HG02759 (cell line): ENCODE results near the gene AMPD3.

Experiments
- ATAC-seq: cut with Tn5 transposase; IDR thresholded peaks from one replicate; pipeline ENCODE4 v1.9.1; 2021; ENCODE audit warnings: mild to moderate bottlenecking, moderate library complexity; ENCODE audit not compliant: unreplicated experiment

The AMPD3 gene

DNA sequence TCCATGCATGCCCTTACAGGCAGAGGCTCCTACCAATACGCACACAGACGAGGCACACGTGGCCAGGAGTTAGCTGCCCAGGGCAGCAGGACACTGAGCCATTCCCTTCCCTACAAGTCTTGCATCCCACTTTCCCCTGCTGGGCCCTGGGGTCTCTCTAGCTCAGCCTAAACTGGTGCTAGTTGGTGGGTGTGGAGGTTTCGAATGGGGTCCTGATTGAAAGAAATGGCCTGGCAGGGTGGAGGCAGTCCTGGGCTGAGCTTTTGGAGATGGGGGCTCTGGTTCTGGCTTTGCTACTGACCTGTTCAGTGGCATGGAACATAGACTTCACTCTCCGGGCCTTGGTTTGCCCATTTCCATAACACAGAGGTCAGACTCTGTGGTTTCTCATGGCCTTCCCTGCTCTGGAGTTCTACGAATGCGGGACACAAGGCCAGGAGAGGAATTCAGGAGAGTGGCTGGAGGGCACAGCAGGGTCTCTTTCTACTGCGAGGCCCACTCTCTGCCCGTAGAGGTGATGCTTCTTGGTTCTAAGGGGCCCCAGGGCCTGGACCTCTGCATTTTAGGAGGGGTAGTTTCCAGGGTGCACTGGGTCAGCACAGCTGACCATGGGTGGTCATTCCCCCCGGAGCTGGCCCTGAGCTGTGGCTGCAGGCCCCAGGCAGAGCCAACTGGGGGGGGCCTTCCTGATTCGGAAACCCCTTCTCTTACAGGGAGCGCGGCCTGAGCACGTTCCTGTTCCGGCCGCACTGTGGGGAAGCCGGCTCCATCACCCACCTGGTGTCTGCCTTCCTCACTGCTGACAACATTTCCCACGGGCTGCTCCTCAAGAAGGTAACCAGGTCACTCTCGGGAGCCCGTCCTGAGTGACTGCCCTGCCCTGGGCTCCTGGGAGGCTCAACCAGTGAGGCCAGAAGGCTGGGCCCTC, 46.0 kb downstream of the AMPD3 start:
- ATAC-seq: no peak

DNA sequence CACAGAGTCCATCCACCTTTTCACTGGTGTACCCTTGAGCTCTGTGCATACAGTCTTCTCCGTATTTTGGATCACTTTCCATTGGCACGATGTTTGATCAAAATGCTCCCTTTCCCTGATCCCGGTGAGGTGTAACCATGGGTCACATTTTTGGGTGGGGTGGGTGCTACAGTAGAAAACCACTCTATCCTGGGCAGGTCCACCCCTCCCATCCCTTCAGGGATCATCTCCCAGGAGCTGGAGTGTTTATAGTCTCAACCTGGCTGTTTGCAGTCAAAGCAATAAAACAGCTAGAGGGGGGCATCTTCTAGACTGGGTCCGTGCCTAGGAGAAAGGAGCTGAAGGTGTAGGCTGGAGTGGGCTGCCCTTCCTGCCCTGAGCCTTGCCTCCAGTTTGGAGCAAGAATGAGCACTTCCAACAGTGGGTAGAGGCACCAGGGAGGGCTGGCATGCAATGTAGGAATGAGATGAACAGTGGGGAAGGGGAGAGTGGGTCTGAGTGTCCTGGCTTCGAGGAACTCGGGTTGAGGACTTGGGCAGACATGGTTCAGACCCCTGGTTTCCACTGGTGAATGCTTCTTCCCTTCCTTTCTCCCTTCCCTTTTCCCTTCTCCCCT, 47.1 kb downstream of the AMPD3 start:
- ATAC-seq: no peak

DNA sequence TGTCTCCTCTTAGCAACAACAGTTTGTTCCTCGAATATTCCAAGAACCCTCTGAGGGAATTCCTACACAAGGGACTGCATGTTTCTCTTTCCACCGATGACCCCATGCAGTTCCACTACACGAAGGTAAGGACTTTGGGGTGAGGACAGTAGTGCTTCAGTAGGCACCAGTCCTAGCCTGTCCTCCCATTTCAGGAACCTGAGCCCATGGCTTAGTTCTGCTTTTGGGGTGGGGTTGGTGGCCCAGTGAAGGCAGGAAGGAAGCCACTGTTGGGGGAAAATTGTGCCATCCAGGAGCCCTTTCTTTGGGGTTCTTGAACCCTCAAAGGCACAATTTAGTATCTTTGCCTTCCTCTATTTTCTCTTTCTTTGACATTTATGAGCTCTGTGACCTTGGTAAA, 47.7 kb downstream of the AMPD3 start:
- no peak for ATAC-seq

DNA sequence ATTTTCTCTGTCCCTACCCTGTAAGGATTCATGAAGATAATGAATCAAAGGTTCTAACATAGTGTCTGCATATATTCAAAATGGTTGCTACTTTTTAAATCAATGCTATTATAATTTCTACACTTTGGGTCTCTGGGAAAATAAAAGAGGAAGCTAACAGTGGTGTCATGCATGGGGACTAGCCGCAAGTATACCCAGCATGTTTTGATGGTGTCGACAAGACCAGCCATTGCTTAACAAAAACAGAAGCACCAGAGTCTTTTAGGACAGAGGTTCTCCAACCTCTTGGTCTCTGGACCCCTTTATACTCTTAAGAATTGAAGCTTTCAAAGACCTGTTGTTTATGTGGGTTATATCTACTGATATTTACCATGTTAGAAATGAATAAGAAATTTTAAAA, 48.2 kb downstream of the AMPD3 start:
- ATAC-seq: no peak

DNA sequence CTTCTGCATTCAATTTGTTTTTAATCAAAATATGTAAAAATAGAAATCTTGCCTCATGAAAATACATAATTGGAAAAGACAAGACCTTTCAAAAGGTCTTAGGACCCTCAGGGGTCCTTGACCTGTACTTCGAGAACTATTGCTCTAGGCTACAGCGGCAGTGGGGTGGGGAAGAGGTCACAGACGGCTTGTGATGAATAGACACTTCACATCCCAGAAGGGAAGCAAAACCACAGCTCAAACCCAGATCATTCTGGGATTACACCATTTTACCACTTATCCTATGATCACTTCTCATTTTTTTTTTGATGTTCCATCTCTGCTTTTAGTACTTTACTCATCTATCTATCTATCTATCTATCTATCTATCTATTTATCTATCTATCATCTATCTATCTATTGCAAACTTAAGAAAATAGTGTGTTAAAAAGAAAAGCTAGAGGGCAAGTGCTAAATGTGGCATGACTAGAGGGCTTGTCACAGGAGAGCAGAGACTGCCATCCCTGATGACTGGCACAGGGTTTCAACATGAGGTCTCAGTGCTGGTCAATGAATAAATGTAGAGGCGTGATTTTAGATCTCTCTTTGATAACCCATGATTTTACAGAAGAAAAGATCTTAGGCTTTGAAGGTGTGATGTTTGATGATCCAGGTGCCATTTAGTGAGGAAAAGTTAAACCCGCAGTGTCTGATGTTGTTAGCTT, 48.9 kb downstream of the AMPD3 start:
- ATAC-seq: no peak

DNA sequence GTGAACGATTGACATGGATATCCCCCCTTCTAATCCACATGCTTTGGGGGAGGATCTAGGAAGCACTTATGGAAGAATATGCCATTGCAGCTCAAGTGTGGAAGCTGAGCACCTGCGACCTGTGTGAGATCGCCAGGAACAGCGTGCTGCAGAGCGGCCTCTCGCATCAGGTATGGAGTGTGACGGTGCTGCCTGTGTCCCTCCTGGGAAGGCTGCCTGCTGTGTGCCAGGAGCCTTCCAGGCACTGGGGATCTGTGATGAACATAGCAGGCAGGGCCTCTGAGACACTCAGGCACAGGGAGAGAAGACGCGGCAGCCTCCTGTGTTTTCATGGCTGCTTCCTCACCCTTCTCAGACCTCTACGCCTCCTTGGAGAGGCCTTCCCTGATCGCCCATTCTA, 49.4 kb downstream of the AMPD3 start:
- ATAC-seq: no peak

DNA sequence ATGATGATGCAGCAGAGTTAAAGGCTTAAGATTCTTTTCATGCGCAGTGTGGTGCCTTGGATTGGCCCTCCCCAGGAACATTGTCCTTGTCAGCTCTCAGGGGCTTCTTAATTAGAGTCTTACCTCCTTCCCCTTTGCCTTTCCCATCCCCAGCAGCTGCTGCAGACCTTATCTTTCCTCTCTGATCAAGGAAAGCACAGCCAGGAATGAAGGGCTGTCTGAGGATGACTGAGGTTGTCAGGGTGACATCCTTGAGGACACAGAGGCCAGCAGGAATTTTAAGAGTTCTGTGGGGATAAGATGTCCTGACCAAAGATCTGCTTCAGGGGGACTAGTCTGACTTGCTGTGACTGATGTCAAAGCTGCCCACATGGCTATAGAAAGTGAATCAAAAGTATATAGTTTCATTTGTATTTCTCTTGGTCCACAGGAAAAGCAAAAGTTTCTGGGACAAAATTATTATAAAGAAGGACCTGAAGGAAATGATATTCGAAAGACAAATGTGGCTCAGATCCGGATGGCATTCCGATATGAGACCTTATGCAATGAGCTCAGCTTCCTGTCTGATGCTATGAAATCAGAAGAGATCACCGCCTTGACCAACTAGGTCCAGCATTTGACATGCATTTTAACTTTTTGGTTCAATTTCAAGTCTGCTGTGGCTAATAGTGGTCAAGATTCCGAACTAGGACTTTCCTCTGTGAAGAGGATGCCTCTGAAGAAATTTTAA, 50.4 kb downstream of the AMPD3 start:
- ATAC-seq: no peak

DNA sequence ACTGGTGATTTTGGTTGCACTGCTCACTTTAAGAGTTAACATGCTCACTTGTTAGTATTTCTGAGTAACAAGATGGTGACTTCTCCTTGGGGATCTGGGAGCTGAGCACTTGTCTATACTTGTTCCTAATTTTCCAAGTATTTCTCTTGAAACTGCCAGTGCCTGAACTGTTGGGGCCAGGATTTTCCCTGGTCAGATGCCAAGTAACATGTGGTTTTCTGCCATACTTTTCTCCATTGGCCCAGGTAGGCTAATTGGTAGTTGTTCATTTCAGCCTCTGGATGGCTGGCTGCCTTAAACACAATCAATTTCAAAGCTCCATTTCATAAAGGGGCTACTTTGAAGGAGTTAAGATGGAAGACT, 50.9 kb downstream of the AMPD3 start:
- no peak for ATAC-seq

DNA sequence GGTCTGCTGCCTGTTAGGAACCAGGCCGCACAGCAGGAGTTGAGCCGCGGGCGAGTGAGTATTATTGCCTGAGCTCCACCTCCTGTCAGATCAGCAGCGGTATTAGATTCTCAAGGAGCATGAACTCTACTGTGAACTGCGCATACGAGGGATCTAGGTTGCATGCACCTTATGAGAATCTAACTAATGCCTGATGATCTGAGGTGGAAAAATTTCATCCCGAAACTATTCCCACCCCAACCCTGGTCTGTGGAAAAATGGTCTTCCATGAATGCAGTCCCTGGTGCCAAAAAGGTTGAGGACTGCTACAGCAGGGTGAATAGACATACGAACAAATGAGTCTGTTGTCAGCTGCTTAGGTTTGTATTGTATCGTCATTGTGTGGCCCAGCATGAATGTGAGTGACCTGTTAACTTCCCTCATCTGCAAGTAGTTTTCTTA, 56.1 kb downstream of the AMPD3 start:
- no peak for ATAC-seq

DNA sequence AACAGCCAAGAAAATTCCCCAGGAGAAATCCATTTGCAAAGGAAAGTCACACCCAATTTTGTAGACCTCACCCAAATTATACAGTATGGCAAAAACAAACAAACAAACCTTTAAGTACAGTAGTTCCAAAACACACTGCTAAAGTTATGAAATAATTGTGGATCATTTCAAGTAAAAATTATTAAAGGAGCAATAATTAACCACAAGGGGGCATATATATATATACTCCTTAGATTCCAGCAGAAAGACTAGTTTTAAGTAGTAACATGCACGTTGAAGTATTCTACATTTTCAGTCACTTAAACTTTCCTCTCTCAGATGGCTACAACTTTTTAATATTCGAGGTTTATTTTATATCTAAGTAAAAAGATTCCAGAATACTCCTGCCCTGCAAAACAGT, 59.1 kb downstream of the AMPD3 start:
- ATAC-seq: no peak

DNA sequence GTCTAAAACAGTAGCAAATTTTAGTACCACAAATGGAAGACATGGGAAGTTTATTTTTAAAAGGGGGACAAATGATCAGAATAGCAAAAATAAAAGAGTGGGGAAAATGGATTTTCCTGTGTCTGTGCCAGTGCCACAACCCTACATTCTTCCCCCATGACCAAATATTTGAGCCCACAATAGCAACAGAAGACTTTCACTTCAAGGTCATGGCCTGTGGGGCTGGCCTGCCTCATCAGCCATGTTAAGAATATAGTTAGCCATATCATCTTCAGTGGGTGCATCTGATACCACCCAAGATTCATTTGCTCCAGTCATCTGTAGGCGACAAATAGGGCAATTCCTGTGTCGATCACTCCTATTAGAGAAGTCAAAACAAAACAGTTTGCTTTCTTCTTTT, 59.6 kb downstream of the AMPD3 start:
- ATAC-seq: no peak

DNA sequence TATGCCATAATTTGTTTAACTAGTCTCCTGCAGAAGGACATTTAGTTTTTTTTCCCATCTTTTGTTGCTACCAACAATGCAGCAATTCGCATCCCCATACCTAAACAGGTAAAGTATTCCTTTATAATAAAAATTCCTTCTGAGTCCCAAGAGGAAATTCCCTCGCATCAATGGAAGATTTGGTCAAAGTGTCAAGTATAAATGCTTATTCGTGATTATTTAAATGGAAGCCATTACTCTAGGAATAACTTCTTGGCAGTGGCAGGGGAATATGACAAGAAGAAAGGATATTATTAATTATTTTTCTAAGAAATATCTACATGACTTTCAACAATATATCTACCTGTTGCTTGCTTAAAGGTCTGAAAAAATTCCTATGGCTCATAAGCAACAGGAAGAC, 60.4 kb downstream of the AMPD3 start:
- ATAC-seq: no peak

DNA sequence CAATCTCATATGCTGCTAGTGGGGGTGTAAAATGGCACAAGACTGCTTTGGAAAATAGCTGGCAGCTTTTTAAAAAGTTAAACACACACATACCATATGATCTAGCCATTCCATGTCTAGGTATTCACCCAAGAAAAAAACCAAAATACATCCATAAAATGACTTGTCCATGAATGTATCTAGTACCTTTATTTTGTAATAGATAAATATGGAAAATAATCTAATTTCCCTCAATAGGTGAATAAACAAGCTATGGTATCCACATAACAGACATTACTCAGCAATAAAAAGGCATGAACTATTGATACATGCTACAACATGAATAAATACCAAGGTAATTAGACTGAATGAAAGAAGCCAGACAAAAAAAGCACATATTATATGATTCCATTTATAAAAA, 63.1 kb downstream of the AMPD3 start:
- no peak for ATAC-seq

DNA sequence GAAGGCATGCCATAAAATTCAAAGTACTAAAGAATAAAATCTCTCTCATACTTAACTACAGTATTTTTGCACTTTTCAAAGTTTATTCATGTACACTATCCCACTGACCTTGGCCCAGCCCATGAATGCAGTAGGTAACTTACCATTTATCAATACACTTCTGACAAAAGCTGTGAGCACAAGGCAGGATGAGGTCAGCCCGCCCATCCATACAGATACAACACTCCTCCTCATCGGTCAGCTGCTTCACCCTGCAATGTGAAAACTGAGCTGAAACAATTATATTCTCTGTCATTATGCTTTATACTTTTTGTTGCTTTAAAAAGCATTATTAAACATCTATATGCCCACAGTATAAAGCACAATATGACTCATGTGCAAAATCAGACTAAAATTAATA, 63.8 kb downstream of the AMPD3 start:
- no peak for ATAC-seq

DNA sequence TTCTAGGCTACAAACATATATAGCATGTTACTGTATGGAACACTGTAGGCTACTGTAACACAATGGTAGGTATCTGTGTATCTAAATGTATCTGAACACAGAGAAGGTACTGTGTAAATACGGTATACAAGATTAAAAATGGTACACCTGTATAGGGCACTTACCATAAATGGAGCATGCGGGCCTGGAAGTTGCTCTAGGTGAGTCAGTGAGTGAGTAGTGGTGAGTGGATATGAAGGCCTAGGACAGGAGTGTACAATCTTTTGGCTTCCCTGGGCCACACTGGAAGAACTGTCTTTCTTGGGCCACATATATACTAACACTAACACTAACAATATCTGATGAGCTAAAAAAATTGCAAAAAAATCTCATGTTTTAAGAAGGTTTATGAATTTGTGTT, 64.6 kb downstream of the AMPD3 start:
- no peak for ATAC-seq

DNA sequence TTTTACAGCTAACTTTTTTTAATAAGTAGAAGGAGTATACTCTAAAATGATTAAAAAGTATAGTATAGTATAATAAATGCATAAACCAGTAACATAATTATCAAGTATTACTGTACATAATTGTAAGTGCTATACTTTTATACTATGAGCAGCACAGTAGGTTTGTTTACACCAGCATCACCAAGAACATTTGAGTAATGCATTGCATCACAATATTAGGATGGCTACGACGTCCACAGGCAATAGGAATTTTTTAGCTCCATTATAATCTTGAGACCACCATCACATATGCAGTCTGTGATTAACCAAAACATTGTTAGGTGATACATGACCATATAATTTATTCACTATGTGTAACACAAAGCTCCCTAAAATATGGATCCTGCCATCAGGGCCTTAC, 65.5 kb downstream of the AMPD3 start:
- no peak for ATAC-seq

DNA sequence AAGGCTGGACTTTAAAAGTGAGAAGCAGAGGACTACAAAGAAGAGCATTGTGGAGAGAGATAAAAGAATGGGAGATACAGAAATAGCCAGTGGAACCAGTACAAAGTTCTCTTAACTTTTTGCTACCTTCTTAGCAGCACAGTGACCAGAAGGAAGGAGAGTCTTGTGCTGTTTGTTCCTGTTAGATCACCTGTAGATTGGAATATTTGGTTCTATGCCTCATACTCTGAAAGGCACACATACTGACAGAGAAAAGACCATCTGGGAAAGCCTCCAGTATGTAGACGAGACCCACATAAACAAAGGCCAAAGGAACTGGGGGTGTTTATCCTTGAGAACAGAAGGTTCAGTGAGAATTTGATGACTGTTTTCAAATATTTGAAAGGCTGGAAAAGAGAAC, 67.2 kb downstream of the AMPD3 start:
- no peak for ATAC-seq

DNA sequence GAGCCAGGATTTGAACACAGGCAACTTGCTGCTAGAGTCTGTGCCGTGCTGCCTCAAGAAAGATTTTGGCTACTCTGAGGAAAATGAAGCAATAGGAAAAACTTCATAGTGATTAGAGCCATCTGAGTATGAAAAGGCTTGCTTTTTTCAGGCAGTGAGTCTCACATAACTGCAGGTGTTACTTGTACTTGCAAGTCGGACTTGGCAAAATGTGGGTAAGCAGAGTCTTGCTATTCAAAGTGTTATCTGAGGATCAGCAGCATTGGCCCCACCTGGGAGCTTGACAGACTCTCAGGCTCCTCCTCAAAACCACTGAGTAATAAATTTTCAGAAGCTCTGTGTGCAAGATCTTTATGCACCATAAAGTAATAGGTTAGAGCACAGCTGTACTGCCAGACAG, 67.9 kb downstream of the AMPD3 start:
- ATAC-seq: no peak

DNA sequence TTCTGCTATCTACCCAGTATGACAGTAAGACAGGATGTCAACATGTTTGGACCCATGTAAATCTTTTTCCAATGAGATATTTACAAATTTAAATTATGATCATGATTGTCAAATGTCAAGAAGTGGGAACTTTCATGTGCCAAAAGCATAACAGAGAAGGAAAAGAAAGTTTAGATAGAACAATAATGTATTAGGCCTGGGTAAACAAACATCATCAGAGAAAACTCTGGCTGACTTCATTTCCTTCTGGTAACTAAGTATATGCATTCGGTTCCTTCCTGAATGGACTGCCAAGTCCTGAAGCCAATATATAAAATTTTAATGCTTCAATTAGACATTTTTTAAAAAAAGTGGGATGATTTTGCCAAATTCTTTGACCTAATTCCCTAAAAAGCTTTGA, 69.4 kb downstream of the AMPD3 start:
- no peak for ATAC-seq

DNA sequence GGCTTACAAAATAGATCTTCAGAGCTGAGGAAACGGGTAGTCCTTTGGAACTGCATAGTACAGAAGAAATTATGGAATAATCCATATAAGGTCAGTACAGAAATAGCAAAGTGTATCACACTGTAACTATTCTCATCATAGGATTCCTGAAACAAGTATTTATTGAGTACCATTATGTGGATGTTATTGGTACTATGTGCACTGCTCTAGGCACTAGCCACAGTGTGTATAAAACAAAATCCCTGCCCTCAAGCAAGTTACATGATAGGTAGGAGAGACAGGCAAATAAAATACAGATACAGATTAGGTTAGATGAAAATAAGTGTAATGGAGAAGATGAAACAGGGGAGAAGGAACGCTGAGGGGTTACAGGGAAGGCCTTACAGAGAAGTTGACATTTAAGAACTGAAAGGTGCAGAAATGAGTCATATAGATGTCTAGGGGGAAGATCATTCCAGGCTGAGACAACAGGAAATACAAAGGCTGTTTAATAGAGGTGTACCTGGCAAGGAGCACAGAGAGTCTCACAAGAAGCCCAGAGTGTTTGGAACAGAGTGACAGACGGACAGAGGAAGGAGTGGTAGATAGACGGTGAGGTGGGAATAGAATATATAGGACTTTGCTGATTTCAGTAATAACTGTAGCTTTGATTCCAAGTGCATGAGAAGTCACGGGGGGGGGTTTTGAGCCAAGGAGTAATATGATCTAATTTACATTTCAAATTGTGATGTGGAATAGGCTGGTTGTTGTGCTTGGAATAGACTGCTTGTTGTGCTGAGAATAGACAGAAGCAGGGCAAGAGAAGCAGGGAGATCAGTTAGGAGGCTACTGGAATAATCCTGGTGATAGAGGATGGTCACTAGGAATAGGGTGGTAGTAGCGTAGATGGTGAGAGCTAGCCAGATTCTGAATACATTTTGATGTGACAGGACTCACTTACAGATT, 72.2 kb downstream of the AMPD3 start:
- ATAC-seq: peak; percentile 67
